Liver (tissue), 9 donors: Measurements from ENCODE around the gene TNNT3. TPM values are rescaled to one million over a fixed set of nuclear protein-coding genes. Genes with fewer than 3 reads are reported as not detected.

Source experiments
- DNase-seq: peaks from one replicate; pipeline ENCODE4 v3.0.0-alpha.2; 2017; ENCODE audit warnings: low spot score
- H3K27ac ChIP-seq, 2 donors: one replicate each; pipeline ENCODE4 v1.7.0; 2013; ENCODE audit warnings: inconsistent platforms in 2 of 2, low read length in 2 of 2, control low read depth in 1 of 2, low read depth in 1 of 2, mild to moderate bottlenecking in 1 of 2
- H3K27me3 ChIP-seq, 4 donors: one replicate each; pipeline versions ENCODE4 v1.6.1 to v1.7.0; 2013; ENCODE audit warnings: low read length in 3 of 4, inconsistent platforms in 1 of 4, mild to moderate bottlenecking in 1 of 4, moderate library complexity in 1 of 4; ENCODE audit not compliant: control insufficient read depth in 4 of 4, insufficient read depth in 4 of 4
- H3K36me3 ChIP-seq, 4 donors: one replicate each; pipeline versions ENCODE4 v1.6.1 to v1.7.0; 2013; ENCODE audit warnings: low read length in 3 of 4, mild to moderate bottlenecking in 3 of 4, low read depth in 1 of 4, moderate library complexity in 1 of 4; ENCODE audit not compliant: control insufficient read depth in 4 of 4, insufficient read depth in 3 of 4
- H3K4me1 ChIP-seq, 4 donors: one replicate each; pipeline versions ENCODE4 v1.6.1 to v1.7.0; 2013; ENCODE audit warnings: low read length in 3 of 4, mild to moderate bottlenecking in 3 of 4, moderate library complexity in 1 of 4; ENCODE audit not compliant: control insufficient read depth in 4 of 4, insufficient read depth in 4 of 4
- H3K4me3 ChIP-seq, 3 donors: one replicate each; pipeline versions ENCODE4 v1.6.1 to v1.7.0; 2013; ENCODE audit warnings: low read length in 3 of 3, control low read depth in 1 of 3, low read depth in 1 of 3, mild to moderate bottlenecking in 1 of 3
- H3K9ac ChIP-seq, 2 donors: one replicate each; pipeline ENCODE4 v1.7.0; 2013; ENCODE audit warnings: low read length in 2 of 2, mild to moderate bottlenecking in 2 of 2, moderate library complexity in 2 of 2, control low read depth in 1 of 2, low read depth in 1 of 2
- H3K9me3 ChIP-seq, 4 donors: one replicate each; pipeline versions ENCODE4 v1.6.1 to v1.7.0; 2013; ENCODE audit warnings: low read length in 3 of 4; ENCODE audit not compliant: control insufficient read depth in 4 of 4
- EGR1 ChIP-seq, 2 donors: IDR thresholded peaks; 2 replicates each; pipeline ENCODE4 v1.6.1; 2016 to 2018; ENCODE audit warnings: antibody characterized with exemption in 2 of 2, low read depth in 2 of 2
- GABPA ChIP-seq, 2 donors: IDR thresholded peaks in 1 of 2; conservative IDR thresholded peaks in 1 of 2; 2 replicates each; pipeline ENCODE4 v1.6.1; 2016; ENCODE audit warnings: antibody characterized with exemption in 2 of 2, mild to moderate bottlenecking in 1 of 2, moderate library complexity in 1 of 2
- HNF4A ChIP-seq, 2 donors: conservative IDR thresholded peaks; 2 replicates each; pipeline ENCODE4 v1.6.1; 2016; ENCODE audit warnings: antibody characterized with exemption in 2 of 2, mild to moderate bottlenecking in 2 of 2
- HNF4G ChIP-seq: IDR thresholded peaks from 2 replicates; pipeline ENCODE4 v1.6.1; 2016; ENCODE audit warnings: antibody characterized with exemption
- NR2F2 ChIP-seq: IDR thresholded peaks from 2 replicates; pipeline ENCODE4 v1.6.1; 2016; ENCODE audit warnings: antibody characterized with exemption
- RAD21 ChIP-seq, 2 donors: IDR thresholded peaks; 2 replicates each; pipeline ENCODE4 v1.6.1; 2016; ENCODE audit warnings: antibody characterized with exemption in 2 of 2, mild to moderate bottlenecking in 2 of 2
- RXRA ChIP-seq, 2 donors: IDR thresholded peaks; 2 replicates each; pipeline ENCODE4 v1.6.1; 2017 to 2018; ENCODE audit warnings: antibody characterized with exemption in 2 of 2, mild to moderate bottlenecking in 1 of 2
- SP1 ChIP-seq: IDR thresholded peaks from 2 replicates; pipeline ENCODE4 v1.6.1; 2018; ENCODE audit warnings: antibody characterized with exemption, mild to moderate bottlenecking
- WGBS: extraction: QIAGEN DNeasy Blood & Tissue Kit; methylation state at CpG from one replicate; pipeline ENCODE4 v1.1.7; 2013; 5-methylcytosine and 5-hydroxymethylcytosine counted together
- polyA plus RNA-seq, 2 donors: library from polyadenylated mRNA; stranded (reverse) in 1 of 2; unstranded in 1 of 2; fragments of 200-250 nt in 1 of 2; fragments of >200 nt in 1 of 2; fragmentation: Nextera tagmentation in 1 of 2; extraction: Ambion mirVana in 1 of 2; gene quantifications; one replicate each; pipeline versions ENCODE4 v1.2.1 to v1.2.3, GENCODE V29; 2013 to 2015
- total RNA-seq, 2 donors: library from RNA; depleted of rRNA; stranded (reverse); fragments of >200 nt; gene quantifications; one replicate each; pipeline ENCODE4 v1.2.3, GENCODE V29; 2014
- TF ChIP-seq, protein P1 (sequence below): IDR thresholded peaks from 2 replicates; pipeline ENCODE4 v1.6.1; 2016; ENCODE audit warnings: antibody characterized with exemption
- TF ChIP-seq, protein P2 (sequence below): IDR thresholded peaks from 2 replicates; pipeline ENCODE4 v1.6.1; 2016; ENCODE audit warnings: antibody characterized with exemption
- TF ChIP-seq, protein P3 (sequence below): IDR thresholded peaks from 2 replicates; pipeline ENCODE4 v1.6.1; 2016; ENCODE audit warnings: antibody characterized with exemption
- donor health status: healthy.
- donor health status: healthy.
- donor health status: healthy.
- donor health status: healthy.
- donor health status: healthy.

TNNT3 gene
- total and polyA plus RNA-seq, 4 donors = 0.06 to 0.14 TPM; not detected in 2

DNA sequence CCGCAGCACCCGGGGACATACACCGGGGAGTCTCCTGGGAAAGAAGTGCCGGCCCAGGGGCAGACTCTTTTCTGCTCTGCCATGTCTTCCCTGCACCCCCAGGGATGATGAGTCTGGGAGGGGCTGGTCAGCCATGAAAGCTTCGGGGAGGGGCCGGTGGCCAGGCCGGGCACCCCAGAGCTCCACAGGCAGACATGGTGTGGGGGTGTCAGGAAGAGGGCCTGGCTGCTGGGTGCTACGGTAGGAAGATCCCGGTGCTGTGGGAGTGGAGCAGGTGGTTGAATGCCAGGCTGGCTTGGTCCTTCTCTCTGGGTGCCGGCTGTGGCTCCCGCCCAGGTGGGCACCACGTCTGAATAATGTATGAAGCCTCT lies 49.2 kb upstream of the TNNT3 start (continued):
- TF ChIP-seq, protein P1, sequence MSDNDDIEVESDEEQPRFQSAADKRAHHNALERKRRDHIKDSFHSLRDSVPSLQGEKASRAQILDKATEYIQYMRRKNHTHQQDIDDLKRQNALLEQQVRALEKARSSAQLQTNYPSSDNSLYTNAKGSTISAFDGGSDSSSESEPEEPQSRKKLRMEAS = no peak

DNA sequence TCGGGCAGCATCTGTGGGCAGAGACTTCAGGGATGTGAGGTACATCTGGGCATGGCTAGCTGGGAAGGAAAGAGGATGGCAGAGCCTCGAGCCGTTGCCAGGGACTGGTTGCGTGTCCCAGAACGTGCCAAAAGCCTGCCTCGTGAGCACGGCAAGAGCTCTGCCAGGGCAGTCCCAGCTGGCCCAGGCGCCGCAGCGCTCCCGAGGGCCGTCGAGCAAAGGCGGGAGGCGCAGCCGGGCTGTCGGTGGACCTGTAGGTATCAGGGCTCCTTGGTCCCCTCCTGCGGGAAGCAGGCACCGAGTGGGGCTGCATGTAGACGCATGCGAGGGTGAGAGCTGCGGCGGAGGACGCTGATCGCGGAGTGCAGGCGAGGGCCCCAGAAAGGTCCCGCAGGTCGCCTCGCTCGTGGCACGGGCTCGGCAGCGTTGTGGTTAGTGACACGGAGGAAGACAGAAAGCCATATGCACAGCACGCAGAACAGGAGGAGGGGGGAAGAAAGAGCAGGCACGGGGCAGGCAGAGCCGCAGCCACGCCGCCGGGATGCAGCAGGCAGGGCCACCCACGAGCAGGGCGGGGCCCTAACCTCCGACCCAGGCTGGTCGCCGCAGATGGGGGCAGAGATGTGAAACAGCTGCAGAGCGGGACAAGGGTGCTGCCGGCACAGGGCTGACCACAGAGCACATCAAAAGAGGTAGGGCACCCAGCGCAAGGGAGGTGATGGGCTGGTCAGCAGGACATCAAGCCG lies 48.6 kb upstream of the TNNT3 start:
- no peaks in the 10 kb centered on the region for H3K9me3 ChIP-seq
- peaks cover 0 to 3% (median 0%) of the 10 kb centered on the region in 4 donors for H3K27me3 ChIP-seq
- H3K4me1 ChIP-seq = peaks cover 0 to 6% (median 0%) of the 10 kb centered on the region in 4 donors
- TF ChIP-seq RXRA (IDR thresholded peaks at IDR 0.05) = no peak
- no peak for TF ChIP-seq NR2F2
- no peak for TF ChIP-seq HNF4G
- TF ChIP-seq, protein P2, sequence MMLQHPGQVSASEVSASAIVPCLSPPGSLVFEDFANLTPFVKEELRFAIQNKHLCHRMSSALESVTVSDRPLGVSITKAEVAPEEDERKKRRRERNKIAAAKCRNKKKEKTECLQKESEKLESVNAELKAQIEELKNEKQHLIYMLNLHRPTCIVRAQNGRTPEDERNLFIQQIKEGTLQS = no peak
- TF ChIP-seq RAD21 (IDR thresholded peaks at IDR 0.05) = no peak
- TF ChIP-seq EGR1 (IDR thresholded peaks at IDR 0.05; ENCODE audit: low read depth in 2 of 2) = no peak
- TF ChIP-seq SP1 = no peak
- TF ChIP-seq GABPA (IDR thresholded peaks at IDR 0.05 in 1 of 2, conservative IDR thresholded peaks at IDR 0.05 in 1 of 2) = no peak
- H3K9ac ChIP-seq = no peak overlapping the region
- 42% methylated on average over 50 of the region's 50 CpGs for WGBS
- H3K27ac ChIP-seq = peak overlapping the region in 1 of 2 donors; percentile 41
- H3K36me3 ChIP-seq = no peaks in the 10 kb centered on the region
- H3K4me3 ChIP-seq = no peak overlapping the region
- no peak for DNase-seq

DNA sequence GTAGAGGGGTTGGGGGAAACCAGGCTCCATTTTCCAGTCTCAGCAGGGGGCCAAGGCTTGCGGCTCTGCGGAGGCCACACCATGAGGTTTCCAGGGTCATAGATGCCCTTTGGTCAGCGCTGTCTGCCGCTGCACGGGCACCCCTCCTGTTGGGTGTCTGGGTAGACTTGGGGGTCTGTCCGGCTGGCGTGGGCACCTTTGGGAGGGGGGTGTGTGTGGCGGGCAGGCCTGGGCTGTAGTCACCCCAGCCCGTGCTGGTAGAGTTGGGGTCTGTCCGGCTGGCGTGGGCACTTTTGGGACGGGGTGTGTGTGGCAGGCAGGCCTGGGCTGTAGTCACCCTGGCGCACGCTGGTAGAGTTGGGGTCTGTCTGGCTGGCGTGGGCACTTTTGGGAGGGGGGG lies 48.0 kb upstream of the TNNT3 start:
- H3K9me3 ChIP-seq = no peaks in the 10 kb centered on the region
- DNase-seq = no peak
- TF ChIP-seq GABPA (IDR thresholded peaks at IDR 0.05 in 1 of 2, conservative IDR thresholded peaks at IDR 0.05 in 1 of 2) = no peak
- TF ChIP-seq HNF4A (conservative IDR thresholded peaks at IDR 0.05) = no peak
- no peak for TF ChIP-seq RAD21 (IDR thresholded peaks at IDR 0.05)
- TF ChIP-seq, protein P1 = no peak
- TF ChIP-seq, protein P2 = no peak
- TF ChIP-seq, protein P3, sequence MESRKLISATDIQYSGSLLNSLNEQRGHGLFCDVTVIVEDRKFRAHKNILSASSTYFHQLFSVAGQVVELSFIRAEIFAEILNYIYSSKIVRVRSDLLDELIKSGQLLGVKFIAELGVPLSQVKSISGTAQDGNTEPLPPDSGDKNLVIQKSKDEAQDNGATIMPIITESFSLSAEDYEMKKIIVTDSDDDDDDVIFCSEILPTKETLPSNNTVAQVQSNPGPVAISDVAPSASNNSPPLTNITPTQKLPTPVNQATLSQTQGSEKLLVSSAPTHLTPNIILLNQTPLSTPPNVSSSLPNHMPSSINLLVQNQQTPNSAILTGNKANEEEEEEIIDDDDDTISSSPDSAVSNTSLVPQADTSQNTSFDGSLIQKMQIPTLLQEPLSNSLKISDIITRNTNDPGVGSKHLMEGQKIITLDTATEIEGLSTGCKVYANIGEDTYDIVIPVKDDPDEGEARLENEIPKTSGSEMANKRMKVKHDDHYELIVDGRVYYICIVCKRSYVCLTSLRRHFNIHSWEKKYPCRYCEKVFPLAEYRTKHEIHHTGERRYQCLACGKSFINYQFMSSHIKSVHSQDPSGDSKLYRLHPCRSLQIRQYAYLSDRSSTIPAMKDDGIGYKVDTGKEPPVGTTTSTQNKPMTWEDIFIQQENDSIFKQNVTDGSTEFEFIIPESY = no peak
- TF ChIP-seq RXRA (IDR thresholded peaks at IDR 0.05) = no peak
- TF ChIP-seq HNF4G = no peak
- no peak overlapping the region for H3K4me3 ChIP-seq
- peaks cover 0 to 6% (median 0%) of the 10 kb centered on the region in 4 donors for H3K4me1 ChIP-seq
- no peak overlapping the region for H3K9ac ChIP-seq
- H3K27me3 ChIP-seq = peaks cover 0 to 3% (median 0%) of the 10 kb centered on the region in 4 donors
- 86% methylated on average over 15 of the region's 15 CpGs for WGBS
- no peaks in the 10 kb centered on the region for H3K36me3 ChIP-seq
- H3K27ac ChIP-seq = no peak overlapping the region
